Skin of body (tissue), 2 donors: ENCODE data around the gene NUP62. TPM values are rescaled to one million over a fixed set of nuclear protein-coding genes. Genes with fewer than 3 reads are reported as not detected.
A peak's percentile ranks its signal among the peaks of the same experiment; 100 is the strongest.

Source experiments
- DNase-seq: peaks from one replicate; lab custom pipeline; 2025; lab: John Stamatoyannopoulos, UW
- total RNA-seq: library from RNA; depleted of rRNA; stranded (reverse); fragments of >200 nt; gene quantifications from one replicate; pipeline ENCODE4 v1.2.3, GENCODE V29; 2014

Gene NUP62
- total RNA-seq, 1 donor from 2014 or later: 19.0 TPM

- peak; percentile 100 for DNase-seq
Observed at GRCh38 chr19:49869484-49870308, 59.6 kb downstream of the NUP62 start.

GRCh38 chr19:49869009-49869483 lies 60.3 kb downstream of the NUP62 start:
- DNase-seq: no peak

- peak; percentile 97 for DNase-seq
Observed at GRCh38 chr19:49866933-49867782, 62.1 kb downstream of the NUP62 start, which contains the start of gene PNKP. Gene PNKP (minus strand): TSS chr19:49867576. CDS start chr19:49867204, 372 bp downstream.

- no peak for DNase-seq
Observed at GRCh38 chr19:49864890-49865289, 64.4 kb downstream of the NUP62 start.

GRCh38 chr19:49863935-49864320 lies 65.4 kb downstream of the NUP62 start:
- no peak for DNase-seq

- no peak for DNase-seq
Observed at GRCh38 chr19:49863254-49863934, 65.9 kb downstream of the NUP62 start.

- DNase-seq: no peak
Observed at GRCh38 chr19:49862391-49863253, 66.7 kb downstream of the NUP62 start.

GRCh38 chr19:49861541-49862378 lies 67.5 kb downstream of the NUP62 start:
- DNase-seq: no peak

- DNase-seq: no peak
Observed at GRCh38 chr19:49861107-49861506, 68.2 kb downstream of the NUP62 start.

GRCh38 chr19:49860336-49861102 lies 68.8 kb downstream of the NUP62 start:
- DNase-seq: no peak

GRCh38 chr19:49859682-49860335 lies 69.5 kb downstream of the NUP62 start:
- no peak for DNase-seq

- no peak for DNase-seq
Observed at GRCh38 chr19:49858088-49858985, 71.0 kb downstream of the NUP62 start.

- no peak for DNase-seq
Observed at GRCh38 chr19:49857838-49858087, 71.5 kb downstream of the NUP62 start.

GRCh38 chr19:49857061-49857837 lies 72.1 kb downstream of the NUP62 start:
- no peak for DNase-seq
